GM13976 (cell line): Measurements from ENCODE around the gene PRSS12.

Source experiments
- DNase-seq: peaks from one replicate; pipeline ENCODE4 v3.0.0; 2012; ENCODE audit warnings: low spot score
- in situ Hi-C: fragments of 300-500 bp; cut with MboI; formaldehyde crosslinking; loops from one replicate; pipeline ENCODE4 v1.12.0; 2022; ENCODE audit warnings: low sequenced_read_pairs, mixed read lengths, inconsistent platforms; ENCODE audit not compliant: unreplicated experiment
- TF ChIP-seq, protein P1 (sequence below): IDR thresholded peaks from 2 replicates; pipeline ENCODE4 v1.5.1; 2012; ENCODE audit warnings: borderline replicate concordance, mild to moderate bottlenecking; ENCODE audit not compliant: insufficient read depth; ENCODE audit errors: extremely low read depth, missing control alignments, control extremely low read depth

PRSS12 gene

DNA sequence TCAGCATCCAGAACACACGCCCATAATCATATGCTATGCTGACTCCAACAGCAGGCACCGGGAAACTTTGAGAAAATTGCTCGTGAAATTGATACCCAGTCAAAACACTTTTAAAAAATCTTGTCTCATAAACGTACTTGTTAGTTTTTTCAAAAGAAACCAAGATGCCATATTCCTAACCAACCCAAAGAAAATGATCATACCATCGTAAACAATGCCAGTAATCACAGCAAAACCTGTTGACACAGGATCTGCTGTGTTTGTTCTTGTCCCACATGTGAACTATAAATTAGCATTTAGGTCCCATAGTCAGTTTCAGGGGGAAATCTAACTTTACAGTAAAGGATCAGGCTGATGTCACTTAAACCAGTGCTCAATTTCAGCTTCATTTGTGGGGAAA, 23.0 kb downstream of the PRSS12 start:
- TF ChIP-seq, protein P1, sequence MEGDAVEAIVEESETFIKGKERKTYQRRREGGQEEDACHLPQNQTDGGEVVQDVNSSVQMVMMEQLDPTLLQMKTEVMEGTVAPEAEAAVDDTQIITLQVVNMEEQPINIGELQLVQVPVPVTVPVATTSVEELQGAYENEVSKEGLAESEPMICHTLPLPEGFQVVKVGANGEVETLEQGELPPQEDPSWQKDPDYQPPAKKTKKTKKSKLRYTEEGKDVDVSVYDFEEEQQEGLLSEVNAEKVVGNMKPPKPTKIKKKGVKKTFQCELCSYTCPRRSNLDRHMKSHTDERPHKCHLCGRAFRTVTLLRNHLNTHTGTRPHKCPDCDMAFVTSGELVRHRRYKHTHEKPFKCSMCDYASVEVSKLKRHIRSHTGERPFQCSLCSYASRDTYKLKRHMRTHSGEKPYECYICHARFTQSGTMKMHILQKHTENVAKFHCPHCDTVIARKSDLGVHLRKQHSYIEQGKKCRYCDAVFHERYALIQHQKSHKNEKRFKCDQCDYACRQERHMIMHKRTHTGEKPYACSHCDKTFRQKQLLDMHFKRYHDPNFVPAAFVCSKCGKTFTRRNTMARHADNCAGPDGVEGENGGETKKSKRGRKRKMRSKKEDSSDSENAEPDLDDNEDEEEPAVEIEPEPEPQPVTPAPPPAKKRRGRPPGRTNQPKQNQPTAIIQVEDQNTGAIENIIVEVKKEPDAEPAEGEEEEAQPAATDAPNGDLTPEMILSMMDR: no peak
- in situ Hi-C loops: no loop called here
- DNase-seq: no peak

DNA sequence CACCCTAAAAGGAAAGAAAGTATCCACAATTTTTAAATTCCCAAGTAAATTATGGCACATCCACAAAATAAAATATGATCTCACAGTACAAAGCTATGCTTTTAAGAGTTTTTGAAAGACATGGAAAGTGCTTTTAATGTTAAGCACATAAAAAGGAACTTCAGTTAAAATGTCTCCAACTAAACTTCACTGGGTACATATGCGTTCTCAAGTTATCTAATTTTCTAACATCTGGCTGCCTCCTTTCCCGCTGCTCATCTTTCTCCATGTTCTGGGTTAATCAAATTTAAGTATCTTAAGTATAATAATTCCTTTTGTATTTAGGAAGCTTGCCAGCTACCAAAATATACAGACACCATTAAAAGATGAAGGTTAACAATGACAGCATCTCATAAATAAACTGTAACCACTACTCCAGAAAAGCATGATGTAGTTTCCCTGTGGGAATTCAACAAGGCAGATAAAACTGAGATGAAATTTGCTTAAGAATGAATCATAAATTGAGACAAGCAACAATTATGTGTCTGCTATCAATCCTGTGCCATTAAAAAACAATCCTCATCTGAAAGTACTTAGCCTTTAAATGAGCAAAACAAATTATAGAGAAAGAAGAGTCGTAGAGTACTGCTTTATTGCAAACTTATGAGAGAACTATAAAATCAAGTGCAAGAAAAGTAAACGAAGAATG, 25.1 kb downstream of the PRSS12 start:
- no peak for DNase-seq
- in situ Hi-C loops: no loop called here
- TF ChIP-seq, protein P1: no peak

GRCh38 chr4:118326585-118326984, 26.2 kb downstream of the PRSS12 start:
- in situ Hi-C loops: no loop called here
- DNase-seq: no peak
- TF ChIP-seq, protein P1: no peak

- no peak for DNase-seq
- TF ChIP-seq, protein P1: no peak
- in situ Hi-C loops: no loop called here
Observed at GRCh38 chr4:118325431-118325830, 27.4 kb downstream of the PRSS12 start.

GRCh38 chr4:118322831-118323502, 29.8 kb downstream of the PRSS12 start:
- no peak for DNase-seq
- TF ChIP-seq, protein P1: no peak
- in situ Hi-C loops: no loop called here

DNA sequence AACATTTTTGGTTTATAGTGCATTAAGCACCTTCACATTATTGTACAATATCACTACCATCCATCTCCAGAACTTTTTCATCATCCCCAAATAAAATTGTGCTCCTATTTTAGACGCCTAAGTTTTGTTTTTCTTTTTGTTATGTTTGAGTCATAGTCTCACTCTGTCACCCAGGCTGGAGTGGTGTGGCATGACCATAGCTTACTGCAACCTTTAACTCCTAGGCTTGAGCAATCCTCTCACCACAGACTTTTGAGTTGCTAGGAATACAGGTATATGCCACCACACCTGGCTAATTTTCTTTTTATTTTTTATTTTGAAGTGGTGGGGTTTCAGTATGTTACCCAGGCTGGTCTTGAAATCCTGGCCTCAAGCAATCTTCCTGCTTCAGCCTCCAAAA, 33.9 kb downstream of the PRSS12 start:
- TF ChIP-seq, protein P1: no peak
- in situ Hi-C loops: no loop called here
- no peak for DNase-seq
